HG02588 (cell line): Measurements from ENCODE around the gene TFIP11.

Source experiments
- ATAC-seq: cut with Tn5 transposase; IDR thresholded peaks from one replicate; pipeline ENCODE4 v1.9.1; 2021; ENCODE audit warnings: mild to moderate bottlenecking, moderate library complexity; ENCODE audit not compliant: unreplicated experiment

TFIP11 gene

GRCh38 chr22:26479792-26480610 lies 32.3 kb downstream of the TFIP11 start:
- no peak for ATAC-seq

- ATAC-seq = no peak
Observed at GRCh38 chr22:26479043-26479791, 33.1 kb downstream of the TFIP11 start.

- ATAC-seq = no peak
Observed at GRCh38 chr22:26477341-26477731, 34.9 kb downstream of the TFIP11 start.

- no peak for ATAC-seq
Observed at GRCh38 chr22:26476705-26477340, 35.5 kb downstream of the TFIP11 start.

- no peak for ATAC-seq
Observed at GRCh38 chr22:26474682-26475081, 37.6 kb downstream of the TFIP11 start.

- ATAC-seq = no peak
Observed at GRCh38 chr22:26471522-26471921, 40.8 kb downstream of the TFIP11 start.

GRCh38 chr22:26470807-26471206 lies 41.5 kb downstream of the TFIP11 start:
- no peak for ATAC-seq

GRCh38 chr22:26466196-26466595 lies 46.1 kb downstream of the TFIP11 start:
- ATAC-seq = no peak

- no peak for ATAC-seq
Observed at GRCh38 chr22:26464312-26464711, 48.0 kb downstream of the TFIP11 start.

GRCh38 chr22:26463688-26464087 lies 48.6 kb downstream of the TFIP11 start:
- ATAC-seq = no peak

GRCh38 chr22:26463101-26463661 lies 49.1 kb downstream of the TFIP11 start:
- no peak for ATAC-seq

GRCh38 chr22:26462641-26463040 lies 49.6 kb downstream of the TFIP11 start:
- ATAC-seq = no peak

GRCh38 chr22:26462051-26462450 lies 50.2 kb downstream of the TFIP11 start:
- ATAC-seq = no peak

- ATAC-seq = no peak
Observed at GRCh38 chr22:26461188-26461810, 51.0 kb downstream of the TFIP11 start.

GRCh38 chr22:26460202-26460601 lies 52.1 kb downstream of the TFIP11 start:
- ATAC-seq = no peak

GRCh38 chr22:26457661-26458272 lies 54.5 kb downstream of the TFIP11 start:
- no peak for ATAC-seq

GRCh38 chr22:26453812-26454500 lies 58.3 kb downstream of the TFIP11 start:
- no peak for ATAC-seq

- no peak for ATAC-seq
Observed at GRCh38 chr22:26453216-26453615, 59.1 kb downstream of the TFIP11 start.

- ATAC-seq = no peak
Observed at GRCh38 chr22:26452236-26453016, 59.8 kb downstream of the TFIP11 start.
